CD4-positive, alpha-beta T cell treated with Interleukin-4 for 4 hours (primary cell): ENCODE data around the gene IPO11.
A peak's percentile ranks its signal among the peaks of the same experiment; 100 is the strongest.
"Not testable (repeated sequence)": the region's sequence is repeated elsewhere in the genome, so short reads cannot be mapped to it uniquely, and the experiment has no call there.

Experiments
- DNase-seq: peaks from one replicate; pipeline ENCODE4 v3.0.0-alpha.2; 2020

The IPO11 gene

DNA sequence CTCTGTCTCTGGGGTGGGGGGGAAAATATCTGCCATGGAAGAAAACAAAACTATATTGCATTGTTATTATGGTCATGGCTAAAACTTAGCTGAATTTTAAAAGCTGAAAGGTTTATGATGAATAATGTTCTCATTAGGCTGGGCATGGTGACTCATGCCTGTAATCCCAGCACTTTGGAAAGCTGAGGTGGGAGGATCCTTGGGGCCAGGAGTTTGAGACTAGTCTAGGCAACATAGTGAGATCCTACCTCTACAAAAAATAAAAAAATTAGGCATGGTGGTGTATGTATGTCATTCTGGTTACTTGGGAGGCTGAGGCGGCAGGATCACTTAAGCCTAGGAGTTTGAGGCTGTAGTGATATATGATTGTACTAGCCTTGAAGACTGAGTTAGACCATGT is 44.5 kb downstream of the IPO11 start:
- no peak for DNase-seq

- DNase-seq = peak; percentile 41
Measured at GRCh38 chr5:62460578-62460983, 48.0 kb downstream of the IPO11 start.

GRCh38 chr5:62461561-62461960 is 49.0 kb downstream of the IPO11 start:
- DNase-seq = no peak

DNA sequence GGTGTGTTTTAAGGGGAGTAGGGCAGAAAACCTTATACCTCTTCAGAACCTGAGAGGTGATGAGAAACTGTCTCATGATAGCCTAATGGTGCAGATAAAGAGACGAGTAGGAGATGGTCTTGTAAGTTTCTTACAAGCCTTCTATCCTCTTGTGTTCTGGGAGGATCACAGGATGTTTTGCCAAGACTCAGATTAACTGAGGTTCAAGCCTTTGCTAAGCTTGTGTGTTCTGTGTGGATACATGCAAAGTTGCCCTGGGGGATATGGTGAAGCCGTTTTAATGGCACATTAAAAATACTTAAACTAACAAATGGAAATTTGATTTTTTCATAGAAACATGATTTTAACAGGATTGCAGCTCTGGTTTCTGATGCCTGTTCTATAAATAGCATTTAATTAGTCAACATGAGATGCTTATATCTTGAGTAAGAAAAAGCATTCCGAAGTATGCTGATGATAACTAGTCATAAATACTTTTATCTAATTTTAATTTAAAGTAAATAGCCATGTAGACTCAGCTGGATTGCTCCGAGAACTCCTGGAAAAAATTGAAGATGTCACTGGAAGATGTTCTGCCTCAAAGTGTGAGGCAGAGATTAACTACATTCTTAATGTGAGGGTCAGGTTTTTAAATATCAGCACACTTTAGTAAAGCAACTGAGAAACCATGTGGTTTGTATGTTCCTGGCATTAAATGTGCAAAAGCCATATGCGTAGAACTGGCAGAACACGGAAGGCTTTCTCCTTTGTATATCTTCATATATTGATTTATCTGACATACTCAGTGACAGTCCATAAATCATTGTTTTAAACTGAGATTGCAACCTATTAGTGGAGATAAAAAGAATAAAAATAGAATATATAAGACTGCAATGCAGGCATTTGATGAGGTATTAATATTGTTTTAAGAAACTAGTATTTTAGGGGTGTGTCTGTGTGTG is 53.7 kb downstream of the IPO11 start:
- DNase-seq = no peak

- no peak for DNase-seq
Measured at GRCh38 chr5:62473209-62473608, 60.6 kb downstream of the IPO11 start.

- DNase-seq = no peak
Measured at GRCh38 chr5:62475072-62475471, 62.5 kb downstream of the IPO11 start.

DNA sequence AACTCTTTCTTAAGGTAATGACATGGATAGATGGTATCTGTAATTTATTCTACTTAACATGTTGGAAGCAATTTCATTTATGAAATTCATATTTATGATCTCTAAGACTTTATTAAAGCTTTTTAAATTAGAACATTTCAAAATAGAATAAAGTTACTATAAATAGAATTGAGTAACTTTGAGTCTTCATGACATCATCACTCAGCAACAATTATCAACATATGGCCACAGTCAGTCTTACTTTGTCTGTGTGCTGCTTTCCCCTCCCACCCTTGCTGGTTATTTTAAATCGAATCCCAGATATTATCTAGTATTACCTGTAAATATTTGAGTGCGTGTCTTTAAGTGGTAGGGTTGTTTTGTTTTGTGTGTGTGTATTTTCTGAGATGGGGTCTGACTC is 65.2 kb downstream of the IPO11 start:
- no peak for DNase-seq

- DNase-seq = no peak
Measured at GRCh38 chr5:62483556-62483955, 71.0 kb downstream of the IPO11 start.

DNA sequence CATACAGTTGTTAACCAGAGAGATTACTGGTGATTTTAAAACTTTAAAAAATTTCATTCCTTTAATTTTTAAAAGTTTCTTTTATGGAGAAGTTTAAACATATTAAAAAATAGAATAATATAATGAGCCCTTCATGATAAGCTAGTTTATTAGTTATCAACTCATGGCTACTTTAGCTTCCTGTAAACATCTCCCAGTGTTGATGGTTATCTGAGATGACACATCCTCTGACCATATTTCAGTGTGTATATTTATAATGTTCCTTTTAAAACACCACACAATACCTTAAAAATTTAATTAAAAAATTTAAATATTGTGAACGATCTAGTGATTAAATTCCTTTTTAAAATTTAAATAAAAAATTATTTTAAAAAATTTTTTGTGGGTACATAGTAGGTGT is 74.1 kb downstream of the IPO11 start:
- DNase-seq = no peak

- no peak for DNase-seq
Measured at GRCh38 chr5:62488531-62488930, 76.0 kb downstream of the IPO11 start.

DNA sequence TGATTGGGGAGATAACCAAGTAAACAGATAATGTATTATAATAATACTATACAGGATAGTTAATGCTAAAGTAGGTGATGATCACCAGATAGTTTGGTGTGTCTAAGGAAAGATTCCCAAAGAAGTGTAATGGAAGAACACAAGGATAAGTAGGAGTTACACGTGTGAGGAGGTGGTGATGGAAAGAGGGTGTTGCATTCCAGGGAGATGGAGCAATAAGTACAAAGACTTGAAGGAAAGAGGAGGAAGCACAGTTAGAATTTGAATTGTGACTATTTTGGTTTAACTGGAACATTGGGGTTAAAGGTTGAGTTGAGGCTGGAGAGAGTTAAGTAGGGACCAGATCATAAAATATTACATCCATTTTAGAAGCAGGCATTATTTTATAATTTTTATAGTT is 76.9 kb downstream of the IPO11 start:
- no peak for DNase-seq

- DNase-seq = no peak
Measured at GRCh38 chr5:62494772-62495171, 82.2 kb downstream of the IPO11 start.

DNA sequence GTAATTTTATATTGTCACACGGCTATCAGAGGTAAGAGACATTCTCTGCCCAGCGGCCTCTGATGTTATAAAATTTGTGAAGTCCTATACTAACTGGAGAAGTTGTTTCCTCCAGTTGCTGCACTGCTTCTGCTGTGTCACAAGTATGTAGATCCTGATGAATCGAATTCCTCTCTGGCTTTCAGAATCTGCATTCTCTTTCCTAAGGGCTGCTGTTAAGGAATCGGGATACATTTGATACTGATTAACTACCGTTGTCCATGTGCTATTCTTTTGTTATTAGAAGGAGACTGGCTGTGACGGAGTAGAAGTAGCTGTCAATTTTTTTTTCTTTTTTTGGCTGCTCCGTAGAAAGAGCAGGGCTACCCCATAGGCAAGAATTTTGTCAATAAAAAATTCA is 84.3 kb downstream of the IPO11 start:
- DNase-seq = no peak

DNA sequence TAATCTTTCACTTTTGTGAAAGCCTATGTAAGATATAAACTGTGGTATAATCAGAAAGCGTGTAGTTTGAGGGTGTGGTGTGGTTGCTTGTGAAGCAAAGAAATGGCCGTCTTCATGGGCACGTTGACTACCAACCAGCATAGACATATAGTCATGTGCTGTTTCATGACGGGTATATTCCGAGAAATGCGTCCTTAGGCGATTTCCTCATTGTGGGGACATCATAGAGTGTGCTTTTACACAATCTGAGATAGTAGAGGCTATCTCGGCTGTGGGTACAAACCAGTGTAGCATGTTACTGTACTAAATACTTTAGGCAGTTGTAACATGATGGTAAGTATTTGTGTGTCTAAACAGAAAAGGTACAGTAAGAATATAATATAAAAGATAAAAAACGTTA is 86.4 kb downstream of the IPO11 start:
- DNase-seq = no peak

- DNase-seq = no peak
Measured at GRCh38 chr5:62499756-62500155, 87.2 kb downstream of the IPO11 start.

DNA sequence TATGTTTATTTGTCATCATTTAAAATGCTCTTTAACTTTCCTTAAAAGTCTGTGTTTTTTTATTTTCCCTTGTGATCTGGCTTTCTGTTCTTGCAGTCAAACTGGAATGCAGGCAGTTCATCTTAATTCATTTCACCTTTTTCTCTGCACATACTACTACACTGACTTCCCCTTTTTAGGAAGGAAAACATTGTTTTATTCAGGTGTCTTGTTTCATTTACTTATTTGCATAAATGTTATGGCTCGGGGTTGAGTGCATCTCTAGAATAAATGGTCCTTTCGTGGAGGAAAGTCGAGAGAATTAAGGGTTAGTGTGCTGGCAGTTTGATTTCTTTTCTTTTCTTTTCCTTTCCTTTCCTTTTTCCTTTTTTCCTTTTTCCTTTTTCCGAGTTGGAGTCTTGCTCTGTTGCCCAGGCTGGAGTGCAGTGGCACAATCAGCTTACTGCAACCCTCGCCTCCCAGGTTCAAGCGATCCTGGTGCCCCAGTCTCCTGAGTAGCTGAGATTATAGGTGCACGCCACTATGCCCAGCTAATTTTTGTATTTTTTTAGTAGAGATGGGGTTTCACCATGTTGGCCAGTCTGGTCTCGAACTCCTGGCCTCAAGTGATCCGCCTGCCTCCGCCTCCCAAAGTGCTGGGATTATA is 90.0 kb downstream of the IPO11 start:
- no peak for DNase-seq

DNA sequence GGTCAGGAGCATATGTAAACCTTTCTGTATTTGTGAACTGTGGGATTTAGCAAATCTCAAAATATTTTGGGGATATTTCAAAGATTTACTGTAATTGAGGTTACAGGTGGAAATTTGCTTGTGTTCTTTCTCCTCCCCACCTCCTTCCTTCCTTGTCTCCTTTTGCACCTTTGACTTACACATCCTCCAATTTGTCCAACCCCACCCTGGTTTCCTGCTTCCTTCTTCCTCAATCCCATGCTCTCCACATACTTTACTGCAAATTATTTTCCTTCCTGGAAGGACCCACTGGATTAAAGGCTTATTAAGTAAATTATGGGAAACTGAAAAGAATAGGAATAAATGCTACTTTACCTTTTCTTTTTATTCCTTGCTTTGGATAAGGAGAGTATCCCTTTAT is 91.6 kb downstream of the IPO11 start:
- DNase-seq = no peak

- no peak for DNase-seq
Measured at GRCh38 chr5:62506659-62507460, 94.3 kb downstream of the IPO11 start.

GRCh38 chr5:62508760-62509159 is 96.2 kb downstream of the IPO11 start:
- not testable (repeated sequence) for DNase-seq

GRCh38 chr5:62509806-62510205 is 97.2 kb downstream of the IPO11 start:
- no peak for DNase-seq

GRCh38 chr5:62513085-62513484 is 100.5 kb downstream of the IPO11 start:
- DNase-seq = not testable (repeated sequence)

GRCh38 chr5:62514510-62515119 is 102.1 kb downstream of the IPO11 start:
- no peak for DNase-seq

DNA sequence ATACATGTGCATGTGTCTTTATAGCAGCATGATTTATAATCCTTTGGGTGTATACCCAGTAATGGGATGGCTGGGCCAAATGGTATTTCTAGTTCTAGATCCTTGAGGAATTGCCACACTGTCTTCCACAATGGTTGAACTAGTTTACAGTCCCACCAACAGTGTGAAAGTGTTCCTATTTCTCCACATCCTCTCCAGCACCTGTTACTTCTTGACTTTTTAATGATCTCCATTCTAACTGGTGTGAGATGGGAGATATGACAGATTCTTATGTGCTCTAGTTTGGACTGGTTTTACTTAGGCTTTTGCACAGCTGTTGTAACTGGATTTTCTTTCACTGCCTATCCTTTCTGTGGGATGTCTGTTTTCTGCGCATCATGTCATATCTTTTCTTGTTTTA is 108.2 kb downstream of the IPO11 start:
- not testable (repeated sequence) for DNase-seq
